Activated T-cell treated with anti-CD3 and anti-CD28 coated beads, Interleukin-2, amount 50 U/mL, for 24 hours (primary cell): ENCODE results near the gene PRR12.
A peak's percentile ranks its signal among the peaks of the same experiment; 100 is the strongest.
"Not testable (repeated sequence)": the region's sequence is repeated elsewhere in the genome, so short reads cannot be mapped to it uniquely, and the experiment has no call there.

Experiments used
- DNase-seq: peaks from one replicate; pipeline ENCODE4 v3.0.0-alpha.2; 2020
- H3K27ac Mint-ChIP-seq: 2 replicates; pipeline ENCODE4 v1.8.0; 2020; ENCODE audit warnings: mild to moderate bottlenecking, mixed read lengths
- H3K27me3 Mint-ChIP-seq: 2 replicates; pipeline ENCODE4 v1.8.0; 2020; ENCODE audit warnings: mixed read lengths
- H3K36me3 Mint-ChIP-seq: 2 replicates; pipeline ENCODE4 v1.8.0; 2020; ENCODE audit warnings: low read depth, mixed read lengths
- H3K4me1 Mint-ChIP-seq: 2 replicates; pipeline ENCODE4 v1.8.0; 2020; ENCODE audit warnings: low read depth, mixed read lengths
- H3K4me3 Mint-ChIP-seq: 2 replicates; pipeline ENCODE4 v1.8.0; 2020; ENCODE audit warnings: mild to moderate bottlenecking, moderate library complexity, mixed read lengths
- H3K9me3 Mint-ChIP-seq: 2 replicates; pipeline ENCODE4 v1.8.0; 2020; ENCODE audit warnings: mixed read lengths

PRR12 gene

GRCh38 chr19:49609499-49610092 is 18.6 kb downstream of the PRR12 start:
- no peak for DNase-seq
- Mint-ChIP-seq H3K36me3 (peaks cover 66% of the 10 kb centered on the region), H3K9me3 (no peaks in the 10 kb centered on the region), H3K27ac (peak overlapping the region; percentile 33), H3K27me3 (no peaks in the 10 kb centered on the region), H3K4me3 (no peak overlapping the region), H3K4me1 (peaks cover 18% of the 10 kb centered on the region)

GRCh38 chr19:49613374-49613773 is 22.4 kb downstream of the PRR12 start:
- H3K27ac Mint-ChIP-seq, result peak overlapping the region; percentile 84
- peaks cover 76% of the 10 kb centered on the region for H3K36me3 Mint-ChIP-seq
- peaks cover 20% of the 10 kb centered on the region for H3K4me1 Mint-ChIP-seq
- no peaks in the 10 kb centered on the region for H3K27me3 Mint-ChIP-seq
- H3K4me3 Mint-ChIP-seq, result no peak overlapping the region
- DNase-seq, result no peak
- no peaks in the 10 kb centered on the region for H3K9me3 Mint-ChIP-seq

GRCh38 chr19:49614096-49614833 is 23.3 kb downstream of the PRR12 start:
- H3K4me1 Mint-ChIP-seq, result peaks cover 20% of the 10 kb centered on the region
- H3K4me3 Mint-ChIP-seq, result no peak overlapping the region
- H3K36me3 Mint-ChIP-seq, result peaks cover 75% of the 10 kb centered on the region
- peak; percentile 40 for DNase-seq
- H3K27ac Mint-ChIP-seq, result peak overlapping the region; percentile 84
- no peaks in the 10 kb centered on the region for H3K9me3 Mint-ChIP-seq
- H3K27me3 Mint-ChIP-seq, result no peaks in the 10 kb centered on the region

- Mint-ChIP-seq H3K9me3 (no peaks in the 10 kb centered on the region), H3K4me3 (no peak overlapping the region), H3K36me3 (peaks cover 75% of the 10 kb centered on the region), H3K4me1 (peaks cover 20% of the 10 kb centered on the region), H3K27me3 (no peaks in the 10 kb centered on the region), H3K27ac (no peak overlapping the region)
- no peak for DNase-seq
Observed at GRCh38 chr19:49615861-49616260, 24.9 kb downstream of the PRR12 start.

- Mint-ChIP-seq H3K36me3 (peaks cover 75% of the 10 kb centered on the region), H3K4me3 (no peak overlapping the region), H3K27ac (no peak overlapping the region), H3K27me3 (no peaks in the 10 kb centered on the region), H3K4me1 (peaks cover 20% of the 10 kb centered on the region), H3K9me3 (no peaks in the 10 kb centered on the region)
- no peak for DNase-seq
Observed at GRCh38 chr19:49616532-49616931, 25.6 kb downstream of the PRR12 start.

- peaks cover 79% of the 10 kb centered on the region for H3K36me3 Mint-ChIP-seq
- H3K4me3 Mint-ChIP-seq, result no peak overlapping the region
- no peak overlapping the region for H3K27ac Mint-ChIP-seq
- H3K4me1 Mint-ChIP-seq, result peaks cover 20% of the 10 kb centered on the region
- no peaks in the 10 kb centered on the region for H3K27me3 Mint-ChIP-seq
- DNase-seq, result no peak
- no peaks in the 10 kb centered on the region for H3K9me3 Mint-ChIP-seq
Observed at GRCh38 chr19:49616945-49617344, 26.0 kb downstream of the PRR12 start.

- H3K4me3 Mint-ChIP-seq, H3K27me3 Mint-ChIP-seq, DNase-seq, H3K9me3 Mint-ChIP-seq: not testable (repeated sequence)
- Mint-ChIP-seq H3K36me3 (peaks cover 79% of the 10 kb centered on the region), H3K4me1 (peaks cover 17% of the 10 kb centered on the region), H3K27ac (peak overlapping the region; percentile 63)
Observed at GRCh38 chr19:49617860-49618259, 26.9 kb downstream of the PRR12 start.

GRCh38 chr19:49624967-49625910 is 34.3 kb downstream of the PRR12 start:
- no peaks in the 10 kb centered on the region for H3K27me3 Mint-ChIP-seq
- DNase-seq, result no peak
- no peak overlapping the region for H3K4me3 Mint-ChIP-seq
- peaks cover 60% of the 10 kb centered on the region for H3K36me3 Mint-ChIP-seq
- H3K4me1 Mint-ChIP-seq, result no peaks in the 10 kb centered on the region
- no peak overlapping the region for H3K27ac Mint-ChIP-seq
- no peaks in the 10 kb centered on the region for H3K9me3 Mint-ChIP-seq

- no peak for DNase-seq
- Mint-ChIP-seq H3K27me3 (no peaks in the 10 kb centered on the region), H3K9me3 (no peaks in the 10 kb centered on the region), H3K4me3 (no peak overlapping the region), H3K4me1 (peaks cover 2% of the 10 kb centered on the region), H3K27ac (no peak overlapping the region), H3K36me3 (peaks cover 57% of the 10 kb centered on the region)
Observed at GRCh38 chr19:49626226-49626625, 35.2 kb downstream of the PRR12 start.

- Mint-ChIP-seq H3K36me3 (peaks cover 36% of the 10 kb centered on the region), H3K9me3 (no peaks in the 10 kb centered on the region), H3K4me3 (no peak overlapping the region), H3K4me1 (peaks cover 2% of the 10 kb centered on the region), H3K27ac (no peak overlapping the region), H3K27me3 (no peaks in the 10 kb centered on the region)
- no peak for DNase-seq
Observed at GRCh38 chr19:49629659-49630058, 38.7 kb downstream of the PRR12 start.

GRCh38 chr19:49631014-49631588 is 40.1 kb downstream of the PRR12 start:
- Mint-ChIP-seq H3K4me3 (no peak overlapping the region), H3K9me3 (no peaks in the 10 kb centered on the region), H3K27ac (peak overlapping the region; percentile 30), H3K36me3 (peaks cover 27% of the 10 kb centered on the region), H3K27me3 (no peaks in the 10 kb centered on the region), H3K4me1 (peaks cover 2% of the 10 kb centered on the region)
- no peak for DNase-seq

- H3K4me1 Mint-ChIP-seq, result peaks cover 2% of the 10 kb centered on the region
- no peaks in the 10 kb centered on the region for H3K27me3 Mint-ChIP-seq
- DNase-seq, result no peak
- no peak overlapping the region for H3K4me3 Mint-ChIP-seq
- H3K27ac Mint-ChIP-seq, result no peak overlapping the region
- H3K9me3 Mint-ChIP-seq, result no peaks in the 10 kb centered on the region
- peaks cover 22% of the 10 kb centered on the region for H3K36me3 Mint-ChIP-seq
Observed at GRCh38 chr19:49631610-49632192, 40.7 kb downstream of the PRR12 start.

GRCh38 chr19:49632576-49632975 is 41.6 kb downstream of the PRR12 start:
- peaks cover 2% of the 10 kb centered on the region for H3K4me1 Mint-ChIP-seq
- H3K9me3 Mint-ChIP-seq, result no peaks in the 10 kb centered on the region
- no peak overlapping the region for H3K4me3 Mint-ChIP-seq
- no peak for DNase-seq
- no peaks in the 10 kb centered on the region for H3K27me3 Mint-ChIP-seq
- H3K36me3 Mint-ChIP-seq, result peaks cover 13% of the 10 kb centered on the region
- H3K27ac Mint-ChIP-seq, result no peak overlapping the region

GRCh38 chr19:49633273-49633672 is 42.3 kb downstream of the PRR12 start:
- H3K27me3 Mint-ChIP-seq, H3K4me3 Mint-ChIP-seq, DNase-seq, H3K4me1 Mint-ChIP-seq, H3K9me3 Mint-ChIP-seq, H3K36me3 Mint-ChIP-seq, H3K27ac Mint-ChIP-seq: not testable (repeated sequence)
